ENCODE measurements around the gene HOXB4. TPM values are rescaled to one million over a fixed set of nuclear protein-coding genes. Genes with fewer than 3 reads are reported as not detected.

The HOXB4 gene
- total and polyA plus RNA-seq, 9 donors = 0.13 to 3.4 (median 0.87) TPM

- WGBS, 3 donors = 2 to 4% (median 2%) methylated on average over 25 of the region's 25 CpGs
- intact Hi-C loops (cut with DNase I) = loop anchor here in 3 of 4 donors (5.0 to 10.0 kb wide), 2 partner anchors 286 to 594 kb away; no protein-coding TSS in a partner anchor
- TF ChIP-seq EP300 (IDR thresholded peaks at IDR 0.05) = no peak
- peak; percentile 81 to 92 (median 90) for TF ChIP-seq CTCF (IDR thresholded peaks at IDR 0.05)
- Histone ChIP-seq H3K27me3 (peaks cover 6% of the 10 kb centered on the region), H3K9me3 (no peaks in the 10 kb centered on the region), H3K36me3 (no peaks in the 10 kb centered on the region), H3K4me3 (no peak overlapping the region), H3K27ac (no peak overlapping the region), H3K4me1 (ENCODE audit: insufficient read depth) (no peaks in the 10 kb centered on the region)
- DNase-seq = peak; percentile 71 to 90 (median 83)
Measured at GRCh38 chr17:48618256-48618896, 40.2 kb upstream of the HOXB4 start.

GRCh38 chr17:48617471-48618255 lies 39.5 kb upstream of the HOXB4 start:
- H3K27ac ChIP-seq = no peak overlapping the region
- no peak overlapping the region for H3K4me3 ChIP-seq
- no peak for DNase-seq
- H3K9me3 ChIP-seq = no peaks in the 10 kb centered on the region
- intact Hi-C loops (cut with DNase I) = loop anchor here in 3 of 4 donors (5.0 to 10.0 kb wide), 2 partner anchors 285 to 593 kb away; no protein-coding TSS in a partner anchor
- no peak for TF ChIP-seq EP300 (IDR thresholded peaks at IDR 0.05)
- no peak for TF ChIP-seq POLR2A (IDR thresholded peaks at IDR 0.05)
- no peak for TF ChIP-seq CTCF (IDR thresholded peaks at IDR 0.05)
- 2 to 11% (median 5%) methylated on average over 42 to 43 of the region's 43 CpGs for WGBS, 3 donors
- H3K4me1 ChIP-seq (ENCODE audit: insufficient read depth) = no peaks in the 10 kb centered on the region
- peaks cover 6% of the 10 kb centered on the region for H3K27me3 ChIP-seq
- no peaks in the 10 kb centered on the region for H3K36me3 ChIP-seq

- no peak for DNase-seq
- Histone ChIP-seq H3K36me3 (no peaks in the 10 kb centered on the region), H3K27me3 (peaks cover 6% of the 10 kb centered on the region), H3K4me1 (ENCODE audit: insufficient read depth) (no peaks in the 10 kb centered on the region), H3K4me3 (no peak overlapping the region), H3K9me3 (no peaks in the 10 kb centered on the region), H3K27ac (no peak overlapping the region)
- WGBS, 3 donors = 13 to 17% (median 15%) methylated on average over 15 of the region's 15 CpGs
- intact Hi-C loops (cut with DNase I) = loop anchor here in 3 of 4 donors (5.0 to 10.0 kb wide), 2 partner anchors 285 to 592 kb away; no protein-coding TSS in a partner anchor
- TF ChIP-seq POLR2A (IDR thresholded peaks at IDR 0.05) = no peak
- TF ChIP-seq EP300 (IDR thresholded peaks at IDR 0.05) = no peak
- TF ChIP-seq CTCF (IDR thresholded peaks at IDR 0.05) = no peak
Measured at GRCh38 chr17:48616717-48617470, 38.7 kb upstream of the HOXB4 start.
